RWPE2 (cell line): ENCODE measurements around the gene SMYD5.

Experiments
- ATAC-seq: fragments of 200-7000 bp; cut with Tn5 transposase; 3 replicates; pipeline ENCODE4 v1.9.1; 2021; ENCODE audit warnings: low read depth
- DNase-seq: peaks from one replicate; pipeline ENCODE4 v3.0.0-alpha.2; 2020; ENCODE audit warnings: low spot score
- H3K27ac ChIP-seq: fragments of 450-650 bp; 2 replicates; pipeline ENCODE4 v1.5.1; 2017; ENCODE audit warnings: mild to moderate bottlenecking; ENCODE audit not compliant: poor library complexity, severe bottlenecking
- H3K27me3 ChIP-seq: fragments of 250-450 bp; sonication (Bioruptor Pico); 2 replicates; pipeline ENCODE4 v1.5.1; 2021; ENCODE audit warnings: mild to moderate bottlenecking, moderate library complexity; ENCODE audit not compliant: insufficient read depth, poor library complexity, severe bottlenecking
- H3K36me3 ChIP-seq: fragments of 250-450 bp; sonication (Bioruptor Pico); 2 replicates; pipeline ENCODE4 v1.5.1; 2020; ENCODE audit warnings: low read depth, mild to moderate bottlenecking, moderate library complexity
- H3K4me1 ChIP-seq: fragments of 250-450 bp; sonication (Bioruptor Pico); 2 replicates; pipeline ENCODE4 v1.5.1; 2021; ENCODE audit warnings: mild to moderate bottlenecking, moderate library complexity; ENCODE audit not compliant: insufficient read depth, poor library complexity, severe bottlenecking
- H3K4me3 ChIP-seq: fragments of 250-450 bp; sonication (Bioruptor Pico); 2 replicates; pipeline ENCODE4 v1.5.1; 2021; ENCODE audit warnings: mild to moderate bottlenecking, moderate library complexity; ENCODE audit not compliant: severe bottlenecking
- H3K9me3 ChIP-seq: fragments of 250-450 bp; sonication (Bioruptor Pico); 2 replicates; pipeline ENCODE4 v1.5.1; 2021; ENCODE audit warnings: mild to moderate bottlenecking, moderate library complexity; ENCODE audit not compliant: severe bottlenecking
- CTCF ChIP-seq: fragments of 450-650 bp; IDR thresholded peaks from one replicate; pipeline ENCODE4 v1.5.1; 2017; ENCODE audit warnings: mild to moderate bottlenecking, moderate library complexity; ENCODE audit not compliant: poor library complexity, severe bottlenecking

SMYD5 gene

DNA sequence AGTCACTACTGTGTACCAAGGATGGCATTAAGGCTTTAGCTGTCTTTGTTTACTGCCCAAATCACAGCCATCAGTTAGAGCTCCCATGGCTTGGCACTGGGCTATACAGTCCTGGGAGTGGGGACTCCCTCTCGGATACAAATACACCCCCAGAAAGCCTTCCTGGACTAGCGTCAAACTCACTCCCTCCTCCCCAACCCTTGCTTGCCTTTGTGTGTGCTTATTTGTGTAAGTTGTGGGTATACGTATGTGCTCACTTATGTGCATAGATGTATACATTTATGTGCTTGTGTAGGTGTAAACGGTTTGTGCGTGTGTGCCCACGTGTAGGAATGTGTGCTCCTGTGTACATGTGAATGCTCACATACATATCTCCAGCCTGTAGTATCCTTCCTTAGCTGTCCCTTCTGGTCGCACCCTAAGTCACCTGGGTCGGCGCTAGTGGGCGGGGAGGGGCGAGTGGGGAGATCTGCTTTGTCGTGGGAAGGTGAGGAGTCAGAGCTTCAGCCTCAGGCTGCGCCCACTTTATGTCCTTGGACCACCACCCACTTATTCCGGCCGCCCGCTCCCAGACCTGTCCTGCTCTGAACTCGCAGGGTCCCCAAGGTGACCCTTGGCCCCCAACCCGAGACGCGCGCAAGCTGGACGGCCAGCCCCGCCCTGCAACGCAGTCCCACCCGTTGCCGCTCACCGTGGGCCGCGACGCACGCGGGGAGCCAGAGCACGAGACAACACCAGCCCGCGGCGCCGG is 18.5 kb downstream of the SMYD5 start:
- peak overlapping the region; percentile 65 for H3K4me3 ChIP-seq
- no peak for ATAC-seq
- no peak overlapping the region for H3K27ac ChIP-seq
- no peak for DNase-seq
- H3K9me3 ChIP-seq = no peaks in the 10 kb centered on the region
- peaks cover 7% of the 10 kb centered on the region; the same call in 1 of the 2 replicates for H3K36me3 ChIP-seq
- no peak for TF ChIP-seq CTCF
- H3K4me1 ChIP-seq = peaks cover 8% of the 10 kb centered on the region
- no peaks in the 10 kb centered on the region for H3K27me3 ChIP-seq

GRCh38 chr2:73233154-73233931 is 19.3 kb downstream of the SMYD5 start, which contains the start of gene PRADC1:
Gene PRADC1, minus strand, starts transcription at chr2:73233239. Its CDS starts 79 bp downstream, at chr2:73233160.
- peak within 1 kb of the TSS; percentile 71 for H3K27ac ChIP-seq
- TF ChIP-seq CTCF = no peak

GRCh38 chr2:73233932-73234832 is 20.1 kb downstream of the SMYD5 start, which contains the start of gene CCT7:
Gene CCT7, plus strand, starts transcription at chr2:73234308. Its CDS starts 71 bp downstream, at chr2:73234379.
- DNase-seq = peak; percentile 86
- Histone ChIP-seq H3K4me1 (peaks cover 12% of the 10 kb centered on the region), H3K4me3 (peak within 1 kb of the TSS; percentile 65), H3K36me3 (peaks cover 19% of the 10 kb centered on the region), H3K27ac (peak within 1 kb of the TSS; percentile 71), H3K9me3 (no peaks in the 10 kb centered on the region), H3K27me3 (no peaks in the 10 kb centered on the region)
- TF ChIP-seq CTCF = no peak
- peak; percentile 69 for ATAC-seq

More at GRCh38 chr2:73233154-73233931, 19.3 kb downstream of the SMYD5 start, which contains the start of gene PRADC1:
- H3K9me3 ChIP-seq = no peaks in the 10 kb centered on the region
- no peaks in the 10 kb centered on the region for H3K27me3 ChIP-seq
- H3K4me3 ChIP-seq = peak within 1 kb of the TSS; percentile 65
- H3K4me1 ChIP-seq = peaks cover 8% of the 10 kb centered on the region
- ATAC-seq (peak; percentile 92), DNase-seq (peak; percentile 99)
- H3K36me3 ChIP-seq = peaks cover 11% of the 10 kb centered on the region; the same call in 1 of the 2 replicates

DNA sequence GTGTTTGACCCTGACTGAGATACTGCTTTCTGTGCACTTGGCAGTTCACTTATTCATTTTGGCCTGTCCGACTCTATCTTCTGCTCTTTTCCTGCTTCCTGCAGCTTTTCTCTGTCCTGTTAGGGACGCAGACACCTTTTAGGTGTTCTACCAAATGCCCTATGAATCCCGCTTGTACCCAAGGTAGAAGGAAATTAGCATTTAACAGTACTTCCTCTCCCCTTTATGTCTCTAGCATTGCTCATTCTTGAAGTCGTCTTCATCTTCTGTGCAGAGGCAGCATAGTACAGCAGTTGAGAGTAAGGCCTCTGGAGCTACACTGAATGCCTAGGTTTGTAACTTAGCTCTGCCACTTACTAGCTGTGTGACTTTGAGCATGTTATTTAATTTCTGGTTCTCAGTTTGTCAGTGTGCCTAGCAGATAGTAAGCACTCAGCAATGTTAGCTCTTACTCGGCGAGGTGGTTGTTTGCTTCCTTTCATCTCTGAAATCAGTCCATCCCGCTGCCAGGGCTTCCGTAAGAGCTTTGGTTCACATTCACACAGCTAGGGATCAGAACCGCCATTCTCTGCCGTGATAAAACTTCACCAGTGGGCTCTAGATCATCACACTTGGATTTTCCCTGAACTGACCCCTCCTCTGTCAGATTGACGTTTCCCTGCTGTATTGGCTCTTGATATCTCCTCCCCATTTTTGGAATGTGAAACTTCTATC is 21.4 kb downstream of the SMYD5 start:
- peak overlapping the region; percentile 65 for H3K4me3 ChIP-seq
- peaks cover 12% of the 10 kb centered on the region for H3K4me1 ChIP-seq
- no peak for TF ChIP-seq CTCF
- H3K36me3 ChIP-seq = peaks cover 32% of the 10 kb centered on the region
- H3K27me3 ChIP-seq = no peaks in the 10 kb centered on the region
- peak overlapping the region; percentile 71 for H3K27ac ChIP-seq
- ATAC-seq = no peak
- no peak for DNase-seq
- H3K9me3 ChIP-seq = no peaks in the 10 kb centered on the region
